SK-N-SH (cell line): Measurements from ENCODE around the gene MYO16. TPM values are rescaled to one million over a fixed set of nuclear protein-coding genes. Genes with fewer than 3 reads are reported as not detected.

Source experiments
- CTCF ChIA-PET: fragments of 300-600, 350-600 bp; formaldehyde crosslinking; extraction: SDS; loops from one replicate; lab custom pipeline; 2021; lab: Yijun Ruan, JAX
- POLR2A ChIA-PET: fragments of 350-600 bp; sonication (Branson Sonifier 250); formaldehyde crosslinking; extraction: SDS; loops from one replicate; lab custom pipeline; 2020; ENCODE audit warnings: antibody characterized with exemption, inconsistent platforms; lab: Yijun Ruan, JAX
- DNase-seq: peaks from one replicate; pipeline ENCODE4 v3.0.0; 2012
- H2AFZ ChIP-seq: fragments of 200-600 bp; sonication (generic); 2 replicates; pipeline ENCODE4 v1.8.1; 2016; ENCODE audit warnings: antibody characterized with exemption, mild to moderate bottlenecking, low read depth
- H3F3A ChIP-seq: fragments of 200-600 bp; sonication (generic); replicated peaks from 2 replicates; pipeline ENCODE3; 2016; ENCODE audit warnings: antibody characterized with exemption, mild to moderate bottlenecking; ENCODE audit not compliant: insufficient read depth
- H3K27ac ChIP-seq, 2 experiments: fragments of 200-500 bp in 1 of 2; fragments of 200-600 bp in 1 of 2; sonication (Bioruptor generic) in 1 of 2; sonication (generic), shearing (Covaris generic) in 1 of 2; 2 replicates each; pipeline versions ENCODE4 v1.5.1 to v1.6.1; 2014 to 2016; ENCODE audit warnings: low read depth in 2 of 2, inconsistent platforms in 1 of 2, low read length in 1 of 2, mild to moderate bottlenecking in 1 of 2, mixed read lengths in 1 of 2
- H3K27me3 ChIP-seq: fragments of 200-600 bp; sonication (generic), shearing (Covaris generic); 2 replicates; pipeline ENCODE4 v1.6.1; 2016; ENCODE audit warnings: mixed run types; ENCODE audit not compliant: insufficient read depth
- H3K36me3 ChIP-seq, 2 experiments: fragments of 200-500 bp in 1 of 2; fragments of 200-600 bp in 1 of 2; sonication (Bioruptor generic) in 1 of 2; sonication (generic) in 1 of 2; replicated peaks in 1 of 2; 2 replicates each; pipeline versions ENCODE3 to v1.5.1; 2014 to 2016; ENCODE audit warnings: low read length in 1 of 2, mild to moderate bottlenecking in 1 of 2; ENCODE audit not compliant: insufficient read depth in 2 of 2, control insufficient read depth in 1 of 2
- H3K4me1 ChIP-seq, 2 experiments: fragments of 200-500 bp in 1 of 2; fragments of 200-600 bp in 1 of 2; sonication (Bioruptor generic) in 1 of 2; sonication (generic), shearing (Covaris generic) in 1 of 2; 2 replicates each; pipeline versions ENCODE4 v1.5.1 to v1.6.1; 2014 to 2016; ENCODE audit warnings: low read depth in 1 of 2, low read length in 1 of 2, mixed run types in 1 of 2; ENCODE audit not compliant: insufficient read depth in 2 of 2, control insufficient read depth in 1 of 2
- H3K4me2 ChIP-seq: fragments of 200-600 bp; sonication (generic), shearing (Covaris generic); 2 replicates; pipeline ENCODE4 v1.6.1; 2017; ENCODE audit warnings: mixed run types
- H3K4me3 ChIP-seq, 2 experiments: fragments of 200-500 bp in 1 of 2; fragments of 200-600 bp in 1 of 2; sonication (Bioruptor generic) in 1 of 2; sonication (generic), shearing (Covaris generic) in 1 of 2; 2 replicates each; pipeline versions ENCODE4 v1.5.1 to v1.8.1; 2014 to 2016; ENCODE audit warnings: low read depth in 2 of 2, inconsistent platforms in 1 of 2, low read length in 1 of 2, mild to moderate bottlenecking in 1 of 2, mixed read lengths in 1 of 2, moderate library complexity in 1 of 2
- H3K79me2 ChIP-seq: fragments of 200-600 bp; sonication (generic); 2 replicates; pipeline ENCODE4 v1.8.1; 2017; ENCODE audit warnings: mild to moderate bottlenecking; ENCODE audit not compliant: insufficient read depth
- H3K9ac ChIP-seq: fragments of 200-600 bp; sonication (generic); 2 replicates; pipeline ENCODE4 v1.6.1; 2017; ENCODE audit warnings: mixed run types
- H3K9me2 ChIP-seq: fragments of 200-600 bp; sonication (generic); 2 replicates; pipeline ENCODE4 v1.6.1; 2017; ENCODE audit warnings: mixed run types
- H3K9me3 ChIP-seq: fragments of 200-600 bp; sonication (generic); 2 replicates; pipeline ENCODE4 v1.6.1; 2017; ENCODE audit warnings: mixed run types, mild to moderate bottlenecking, moderate library complexity
- H4K20me1 ChIP-seq: fragments of 200-600 bp; sonication (generic); 2 replicates; pipeline ENCODE4 v1.6.1; 2017; ENCODE audit warnings: mild to moderate bottlenecking, mixed run types; ENCODE audit not compliant: insufficient read depth
- FOSL2 ChIP-seq: IDR thresholded peaks from 2 replicates; pipeline ENCODE4 v1.4.0; 2012; ENCODE audit warnings: low read depth, mild to moderate bottlenecking, moderate library complexity, borderline replicate concordance
- GABPA ChIP-seq: IDR thresholded peaks from 2 replicates; pipeline ENCODE4 v1.4.0; 2012; ENCODE audit warnings: low read depth, mild to moderate bottlenecking
- JUND ChIP-seq: IDR thresholded peaks from 2 replicates; pipeline ENCODE4 v1.4.0; 2012
- NFIC ChIP-seq: IDR thresholded peaks from 2 replicates; pipeline ENCODE4 v1.4.0; 2012; ENCODE audit warnings: borderline replicate concordance
- RCOR1 ChIP-seq: fragments of 150-350 bp; IDR thresholded peaks from 2 replicates; pipeline ENCODE4 v1.6.1; 2017; ENCODE audit warnings: antibody characterized with exemption, low read length
- REST ChIP-seq: IDR thresholded peaks from 2 replicates; pipeline ENCODE4 v1.6.1; 2012; ENCODE audit warnings: mild to moderate bottlenecking, low read depth, low read length, moderate library complexity
- TCF12 ChIP-seq: IDR thresholded peaks from 2 replicates; pipeline ENCODE4 v1.4.0; 2012
- WGBS: methylation state at CpG from one replicate; pipeline ENCODE4 v1.1.6; 2017; ENCODE audit warnings: low lambda C conversion rate; 5-methylcytosine and 5-hydroxymethylcytosine counted together
- polyA plus RNA-seq, 3 experiments: library from polyadenylated mRNA; depleted of rRNA; stranded (reverse); fragments of >200 nt; gene quantifications; 2 replicates each; pipeline ENCODE4 v1.2.3, GENCODE V29; 2012
- TF ChIP-seq, protein P1 (sequence below): IDR thresholded peaks from 2 replicates; pipeline ENCODE4 v1.4.0; 2012; ENCODE audit warnings: low read depth

Gene MYO16
- polyA plus RNA-seq, 1 of the 3 experiments (the other 2 are of a cell fraction): 0.07 TPM

DNA sequence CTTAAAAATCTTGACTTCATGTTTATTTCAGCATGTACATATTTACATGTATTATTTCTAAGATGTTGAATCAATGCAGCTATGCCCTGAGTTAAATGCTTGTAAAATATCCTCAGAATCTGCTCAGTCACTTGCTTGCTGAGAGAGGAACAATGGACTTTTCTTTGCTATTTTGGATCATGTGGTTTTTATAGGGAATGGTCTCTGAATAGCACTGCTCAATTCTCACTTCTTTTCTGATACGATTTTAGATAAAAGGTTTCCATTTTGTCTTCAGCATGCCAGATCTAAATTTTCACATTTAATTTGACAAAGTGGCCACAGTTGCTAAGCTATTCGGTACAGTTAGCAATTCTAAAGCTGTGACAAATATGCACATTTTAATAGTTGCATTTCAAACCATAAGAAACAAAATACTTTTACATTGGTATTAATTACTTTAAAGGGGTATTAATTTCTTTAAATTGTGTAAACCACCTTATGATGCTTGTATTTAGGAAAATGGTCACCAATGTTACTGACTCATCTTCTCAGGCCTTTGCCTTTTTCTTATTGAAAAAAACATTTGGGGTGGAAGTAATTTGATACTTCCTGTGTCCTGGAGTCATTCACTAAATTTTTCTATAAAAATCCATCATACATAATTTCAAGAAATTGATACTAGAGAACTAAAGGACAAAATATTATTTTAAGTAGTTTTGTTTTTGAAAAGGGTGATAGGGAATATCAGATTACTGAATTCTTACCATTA is 113.5 kb downstream of the MYO16 start:
- WGBS: 26% methylated on average over 2 of the region's 2 CpGs
- TF ChIP-seq NFIC: no peak
- no peak for TF ChIP-seq GABPA
- no peaks in the 10 kb centered on the region for H3K79me2 ChIP-seq
- H3K27me3 ChIP-seq: no peaks in the 10 kb centered on the region
- no peak overlapping the region for H3K27ac ChIP-seq
- no peaks in the 10 kb centered on the region for H4K20me1 ChIP-seq
- no peaks in the 10 kb centered on the region for H3K9me3 ChIP-seq
- CTCF ChIA-PET: interaction anchor here (0.6 kb wide), 1 partner anchor 1371 kb away, joined by 3 read pairs; no protein-coding TSS in a partner anchor
- no peaks in the 10 kb centered on the region for H3K36me3 ChIP-seq
- H3K4me2 ChIP-seq: no peak overlapping the region
- H3K9ac ChIP-seq: no peak overlapping the region
- no peaks in the 10 kb centered on the region for H3F3A ChIP-seq
- no peak for DNase-seq
- H3K4me1 ChIP-seq: no peaks in the 10 kb centered on the region
- H2AFZ ChIP-seq: no peak overlapping the region
- H3K9me2 ChIP-seq: no peaks in the 10 kb centered on the region
- no peak overlapping the region for H3K4me3 ChIP-seq
- POLR2A ChIA-PET: no interaction called here

- CTCF ChIA-PET: interaction anchor here (0.9 kb wide), 1 partner anchor 18 kb away, joined by 3 read pairs; no protein-coding TSS in a partner anchor
- 49% methylated on average over 4 of the region's 4 CpGs for WGBS
These were observed 114.1 kb downstream of the MYO16 start for GRCh38 chr13:108743522-108743921.

More at GRCh38 chr13:108743522-108743921, 114.1 kb downstream of the MYO16 start:
- Histone ChIP-seq H3F3A (no peaks in the 10 kb centered on the region), H3K9ac (no peak overlapping the region), H3K9me3 (no peaks in the 10 kb centered on the region), H3K4me3 (no peak overlapping the region), H3K4me2 (no peak overlapping the region), H3K27me3 (no peaks in the 10 kb centered on the region), H2AFZ (no peak overlapping the region), H3K36me3 (no peaks in the 10 kb centered on the region), H3K79me2 (no peaks in the 10 kb centered on the region), H3K27ac (no peak overlapping the region), H3K4me1 (no peaks in the 10 kb centered on the region), H4K20me1 (no peaks in the 10 kb centered on the region), H3K9me2 (no peaks in the 10 kb centered on the region)
- POLR2A ChIA-PET: no interaction called here
- TF ChIP-seq, protein P1, sequence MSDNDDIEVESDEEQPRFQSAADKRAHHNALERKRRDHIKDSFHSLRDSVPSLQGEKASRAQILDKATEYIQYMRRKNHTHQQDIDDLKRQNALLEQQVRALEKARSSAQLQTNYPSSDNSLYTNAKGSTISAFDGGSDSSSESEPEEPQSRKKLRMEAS: no peak
- no peak for TF ChIP-seq FOSL2
- no peak for TF ChIP-seq RCOR1
- no peak for TF ChIP-seq REST
- TF ChIP-seq TCF12: no peak
- no peak for TF ChIP-seq JUND
- no peak for DNase-seq
